HS-27A (cell line): ENCODE data around the gene WDR6.
"Not testable (repeated sequence)": the region's sequence is repeated elsewhere in the genome, so short reads cannot be mapped to it uniquely, and the experiment has no call there.

Source experiments
- DNase-seq: peaks from one replicate; pipeline ENCODE4 v3.0.0-alpha.2; 2012; ENCODE audit warnings: low read depth, missing footprints

Gene WDR6

DNA sequence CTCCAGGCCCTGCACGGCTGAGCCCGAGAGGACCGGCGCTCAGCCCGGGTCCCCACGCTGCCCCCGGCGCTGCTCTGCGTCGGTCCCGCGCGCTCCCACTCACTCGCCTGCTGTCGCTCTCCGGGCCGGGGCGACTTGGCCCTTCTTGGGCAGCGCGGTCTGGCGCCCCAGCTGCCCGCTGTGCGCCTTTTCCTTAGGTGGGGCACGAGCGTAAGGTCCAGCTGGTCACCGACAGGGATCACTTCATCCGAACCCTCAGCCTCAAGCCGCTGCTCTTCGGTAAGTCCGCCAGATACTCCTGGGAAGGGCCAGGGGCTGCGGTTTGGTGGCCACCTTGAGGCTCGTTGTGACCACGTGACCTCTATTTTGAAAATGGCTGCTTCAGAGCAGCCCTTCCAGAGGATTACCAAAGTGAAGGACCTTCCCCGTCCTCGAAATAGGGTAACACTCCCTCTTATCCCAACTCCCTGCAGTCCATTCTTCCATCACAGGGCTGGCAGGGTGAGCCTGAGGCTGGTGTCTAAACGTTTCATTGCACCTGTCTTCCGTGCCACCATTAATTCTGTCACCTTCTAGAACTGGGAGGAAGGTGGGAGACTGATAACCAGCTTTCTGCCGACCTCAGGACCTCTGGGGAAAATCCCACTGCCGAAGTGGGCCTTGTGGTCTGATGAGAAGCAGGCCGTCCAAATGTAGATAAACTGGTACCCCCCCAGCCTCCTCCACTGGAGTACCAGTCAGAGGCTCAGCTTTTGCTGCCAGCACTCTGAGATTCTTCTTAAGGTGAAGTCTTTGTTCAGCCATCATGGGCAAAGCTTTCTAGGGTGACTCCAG lies 16.3 kb upstream of the WDR6 start:
- no peak for DNase-seq

DNA sequence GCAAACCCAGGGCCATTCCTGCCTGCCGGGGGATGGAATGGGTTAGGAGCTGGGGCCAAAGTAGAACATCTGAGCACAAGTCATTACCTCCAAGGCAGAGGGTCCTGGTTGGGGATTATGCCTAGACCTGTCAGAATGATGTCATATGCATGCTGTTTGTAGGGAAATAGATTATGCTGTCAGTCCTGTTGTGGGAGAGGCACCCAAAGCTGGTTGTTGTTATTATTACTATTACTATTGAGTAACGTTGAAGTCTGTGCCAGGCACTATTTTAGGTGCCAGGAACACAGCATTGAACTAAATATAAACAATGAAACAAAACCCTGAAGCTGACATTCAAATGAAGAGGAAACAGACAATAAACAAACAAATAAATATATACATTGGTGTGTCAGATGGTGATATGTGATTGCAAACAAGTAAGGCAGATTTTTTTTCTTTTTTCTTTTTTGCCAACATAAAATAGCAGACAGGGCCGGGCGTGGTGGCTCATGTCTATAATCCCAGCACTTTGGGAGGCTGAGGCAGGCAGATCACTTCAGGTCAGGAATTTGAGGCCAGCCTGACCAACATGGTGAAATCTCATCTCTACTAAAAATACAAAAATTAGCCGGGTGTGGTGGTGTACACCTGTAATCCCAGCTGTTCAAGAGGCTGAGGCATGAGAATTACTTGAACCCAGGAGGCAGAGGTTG lies 15.2 kb upstream of the WDR6 start:
- DNase-seq = no peak

DNA sequence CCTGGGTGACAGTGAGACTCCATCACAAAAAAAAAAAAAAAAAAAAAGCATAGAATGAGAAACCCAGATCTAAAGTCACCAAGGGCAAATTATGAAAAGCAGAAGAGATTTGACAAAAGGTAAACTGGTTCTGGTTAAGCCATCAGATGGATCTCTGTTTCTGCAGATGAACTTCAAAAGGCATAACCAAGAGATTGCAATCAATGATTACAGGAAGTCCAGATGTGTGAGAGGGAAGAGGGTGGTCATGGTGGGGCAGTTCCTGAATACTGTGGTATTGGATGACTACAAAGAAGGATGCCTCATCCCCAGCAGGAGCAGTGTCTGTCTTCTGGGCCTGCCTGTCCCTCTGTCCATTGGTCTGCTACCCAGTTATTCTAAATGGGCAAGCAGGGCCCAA lies 13.4 kb upstream of the WDR6 start:
- DNase-seq = no peak

GRCh38 chr3:48996640-48997039 lies 10.6 kb upstream of the WDR6 start:
- DNase-seq = no peak

GRCh38 chr3:48997102-48997635 lies 10.0 kb upstream of the WDR6 start:
- DNase-seq = no peak

DNA sequence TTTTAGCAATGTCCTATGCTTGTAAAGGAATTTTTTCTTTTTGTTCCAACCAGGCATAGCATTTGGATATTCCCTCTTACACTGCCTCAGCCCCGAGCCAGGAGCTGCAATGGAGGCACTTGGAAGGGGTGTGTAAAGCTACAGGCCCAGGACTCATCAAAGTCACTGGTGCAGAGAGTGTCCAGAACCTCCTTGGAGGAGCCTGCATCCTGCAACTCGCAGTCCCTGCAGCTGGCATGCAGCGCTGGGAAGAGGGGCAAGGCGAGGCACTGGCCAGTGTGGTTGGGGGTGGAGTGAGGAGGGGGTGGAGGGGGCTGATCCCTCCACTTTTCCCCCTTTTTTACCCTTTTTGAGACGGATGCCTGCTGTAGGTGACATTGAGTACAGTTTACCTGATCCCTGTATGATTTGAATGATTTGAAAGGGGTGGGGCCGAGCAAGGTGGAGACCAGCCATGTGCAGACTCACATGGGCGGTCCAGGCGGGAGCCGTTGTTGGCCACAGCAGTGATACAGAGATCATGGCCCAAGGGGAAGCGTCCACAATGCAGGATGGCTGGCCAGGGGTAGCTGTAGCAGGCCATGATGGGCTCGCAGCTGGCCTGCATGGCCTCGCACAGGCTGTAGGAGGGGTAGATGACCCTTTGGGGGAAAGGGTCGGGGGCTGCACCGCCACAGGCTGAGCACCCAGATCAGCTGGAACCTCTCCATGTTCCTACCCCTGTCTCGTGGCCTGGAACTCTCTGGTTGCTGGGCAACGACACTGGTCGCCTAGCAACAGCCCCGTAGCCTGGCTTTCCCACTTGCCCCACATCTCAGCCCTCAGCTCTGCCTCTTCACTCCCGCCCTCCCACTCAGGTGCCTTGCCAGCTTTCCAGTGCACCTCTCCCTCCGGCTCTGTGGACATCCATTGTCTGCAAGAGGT lies 9.2 kb upstream of the WDR6 start:
- no peak for DNase-seq

DNA sequence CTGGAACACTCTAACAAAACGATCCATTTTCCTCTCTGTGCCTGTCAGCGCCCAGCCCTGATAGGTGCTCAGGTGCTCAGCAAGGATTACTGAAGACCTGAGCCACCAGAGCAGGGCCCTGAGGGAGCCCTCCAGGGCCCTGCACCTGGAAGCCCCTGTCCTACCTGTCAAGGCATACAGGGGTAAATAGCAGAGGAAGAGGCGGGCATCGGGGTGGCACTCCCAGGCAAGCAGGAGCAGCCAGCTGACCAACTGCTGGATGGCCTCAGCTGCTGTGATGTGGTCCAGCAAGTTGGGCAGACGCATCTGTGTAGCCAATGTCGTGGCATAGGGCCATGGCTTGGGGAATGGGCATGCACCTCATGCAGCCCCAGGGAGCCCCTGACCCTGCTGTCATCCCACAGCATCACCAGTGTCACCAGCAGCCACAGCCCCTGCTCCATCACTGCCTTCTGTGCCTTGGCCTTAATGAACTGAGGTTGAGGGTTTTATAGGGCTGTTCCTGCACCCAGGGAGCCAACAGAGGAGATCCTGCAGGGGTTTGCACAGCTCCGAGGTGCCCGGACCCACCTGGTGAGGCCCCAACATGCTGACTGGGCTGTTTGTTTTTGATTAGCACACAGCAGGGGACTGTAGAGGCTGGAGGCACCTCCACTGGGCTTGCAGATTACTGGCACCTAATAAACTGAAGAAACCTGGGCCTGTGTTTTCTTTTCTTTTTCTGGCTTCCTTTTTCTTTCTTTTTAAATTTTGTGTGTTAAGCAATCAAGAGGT lies 7.9 kb upstream of the WDR6 start:
- DNase-seq = no peak

GRCh38 chr3:49001155-49001554 lies 6.0 kb upstream of the WDR6 start:
- DNase-seq = no peak

- no peak for DNase-seq
These were observed 2.6 kb upstream of the WDR6 start for GRCh38 chr3:49004352-49005302.

GRCh38 chr3:49005303-49005680 lies 1.9 kb upstream of the WDR6 start:
- DNase-seq = no peak

GRCh38 chr3:49005998-49006397 lies 1.2 kb upstream of the WDR6 start:
- no peak for DNase-seq

DNA sequence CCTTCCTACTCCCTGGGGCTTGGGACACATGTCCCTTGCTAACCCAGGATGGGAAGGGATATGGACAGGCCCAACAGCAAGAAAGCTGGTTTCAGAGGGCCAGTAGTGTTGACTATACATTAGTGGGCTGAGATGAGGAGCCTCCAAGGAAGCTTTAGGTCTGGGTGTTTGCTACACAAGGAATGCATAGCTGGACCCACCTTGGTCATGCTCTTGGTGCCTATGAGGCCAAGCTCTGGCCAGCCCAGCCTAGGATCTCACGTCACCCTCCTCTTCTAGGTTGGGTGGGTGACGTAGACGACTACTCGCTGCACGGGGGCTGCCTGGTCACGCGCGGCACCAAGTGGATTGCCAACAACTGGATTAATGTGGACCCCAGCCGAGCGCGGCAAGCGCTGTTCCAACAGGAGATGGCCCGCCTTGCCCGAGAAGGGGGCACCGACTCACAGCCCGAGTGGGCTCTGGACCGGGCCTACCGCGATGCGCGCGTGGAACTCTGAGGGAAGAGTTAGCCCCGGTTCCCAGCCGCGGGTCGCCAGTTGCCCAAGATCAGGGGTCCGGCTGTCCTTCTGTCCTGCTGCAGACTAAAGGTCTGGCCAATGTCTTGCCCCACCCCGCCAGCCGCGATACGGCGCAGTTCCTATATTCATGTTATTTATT lies 653 bp upstream of the WDR6 start:
- DNase-seq = no peak

- DNase-seq = no peak
These were observed 759 bp downstream of the WDR6 start for GRCh38 chr3:49007771-49008528.

GRCh38 chr3:49008627-49009026 lies 1.4 kb downstream of the WDR6 start:
- DNase-seq = not testable (repeated sequence)

DNA sequence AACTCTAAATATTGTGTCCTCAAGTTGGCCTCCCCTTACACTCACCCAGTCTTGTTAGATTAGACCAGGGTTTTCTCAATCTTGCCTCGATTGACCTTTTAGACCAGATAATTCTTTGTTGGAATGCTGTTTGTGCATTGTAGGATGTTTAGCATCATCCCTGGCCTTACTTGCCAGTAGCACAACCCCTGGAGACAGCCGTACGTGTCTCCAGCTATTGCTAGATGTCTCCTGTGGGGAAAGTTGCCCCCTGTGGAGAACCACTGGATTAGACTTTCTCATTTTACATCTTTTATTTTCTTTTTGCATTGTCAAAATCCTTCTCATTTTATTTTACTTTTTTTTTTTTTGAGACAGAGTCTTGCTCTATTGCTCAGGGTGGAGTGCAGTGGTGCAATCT lies 2.2 kb downstream of the WDR6 start:
- DNase-seq = no peak

DNA sequence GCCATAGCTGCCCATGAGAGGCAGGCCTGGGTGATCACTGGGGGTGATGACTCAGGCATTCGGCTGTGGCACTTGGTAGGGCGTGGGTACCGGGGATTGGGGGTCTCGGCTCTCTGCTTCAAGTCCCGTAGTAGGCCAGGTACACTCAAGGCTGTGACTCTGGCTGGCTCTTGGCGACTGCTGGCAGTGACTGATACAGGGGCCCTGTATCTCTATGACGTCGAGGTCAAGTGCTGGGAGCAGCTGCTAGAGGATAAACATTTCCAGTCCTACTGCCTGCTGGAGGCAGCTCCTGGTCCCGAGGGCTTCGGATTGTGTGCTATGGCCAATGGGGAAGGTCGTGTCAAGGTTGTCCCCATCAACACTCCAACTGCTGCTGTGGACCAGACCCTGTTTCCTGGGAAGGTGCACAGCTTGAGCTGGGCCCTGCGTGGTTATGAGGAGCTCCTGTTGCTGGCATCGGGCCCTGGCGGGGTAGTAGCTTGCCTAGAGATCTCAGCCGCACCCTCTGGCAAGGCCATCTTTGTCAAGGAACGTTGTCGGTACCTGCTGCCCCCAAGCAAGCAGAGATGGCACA lies 5.3 kb downstream of the WDR6 start:
- no peak for DNase-seq

GRCh38 chr3:49013113-49013737 lies 6.0 kb downstream of the WDR6 start:
- no peak for DNase-seq
